SU-DHL-6 (cell line): ENCODE results near the gene IL12RB2.

Experiments
- H2AFZ ChIP-seq: fragments of 200-600 bp; sonication (generic); 2 replicates; pipeline ENCODE4 v1.6.1; 2014; ENCODE audit warnings: low read depth, mild to moderate bottlenecking, moderate library complexity, mixed read lengths, antibody characterized with exemption, low read length; ENCODE audit not compliant: severe bottlenecking
- H3F3A ChIP-seq: fragments of 200-600 bp; shearing (Covaris generic); 2 replicates; pipeline ENCODE4 v1.6.0; 2016; ENCODE audit warnings: antibody characterized with exemption, mild to moderate bottlenecking; ENCODE audit not compliant: insufficient read depth
- H3K27ac ChIP-seq: fragments of 200-600 bp; sonication (generic); 2 replicates; pipeline ENCODE4 v1.5.1; 2016; ENCODE audit warnings: low read depth, mild to moderate bottlenecking, low read length, moderate library complexity, mixed read lengths
- H3K27me3 ChIP-seq: fragments of 200-600 bp; sonication (generic), shearing (Covaris generic); 2 replicates; pipeline ENCODE4 v1.6.0; 2014; ENCODE audit warnings: mild to moderate bottlenecking, low read length
- H3K36me3 ChIP-seq: fragments of 200-600 bp; sonication (generic); 2 replicates; pipeline ENCODE4 v1.6.1; 2014; ENCODE audit warnings: mild to moderate bottlenecking, low read length, mixed read lengths
- H3K4me2 ChIP-seq: fragments of 300-600, 200-600 bp; shearing (Covaris generic), sonication (generic); 2 replicates; pipeline ENCODE4 v1.6.0; 2014; ENCODE audit warnings: low read length, low read depth, mild to moderate bottlenecking; ENCODE audit not compliant: poor library complexity, severe bottlenecking
- H3K4me3 ChIP-seq: fragments of 200-600 bp; sonication (generic); 2 replicates; pipeline ENCODE4 v1.5.1; 2014; ENCODE audit warnings: antibody characterized with exemption, low read length, mild to moderate bottlenecking, mixed read lengths; ENCODE audit not compliant: insufficient read depth, poor library complexity, severe bottlenecking
- H3K79me2 ChIP-seq: fragments of 200-600 bp; sonication (generic); 2 replicates; pipeline ENCODE4 v1.6.1; 2014; ENCODE audit warnings: mild to moderate bottlenecking, low read length, moderate library complexity; ENCODE audit not compliant: insufficient read depth
- H3K9ac ChIP-seq: fragments of 200-600 bp; sonication (generic); 2 replicates; pipeline ENCODE4 v1.7.0; 2014; ENCODE audit warnings: mild to moderate bottlenecking, low read length
- H3K9me2 ChIP-seq: fragments of 200-600 bp; sonication (generic); replicated peaks from 2 replicates; pipeline ENCODE4 v1.6.1; 2014; ENCODE audit warnings: low read length; ENCODE audit not compliant: insufficient read depth
- H3K9me3 ChIP-seq: fragments of 200-600 bp; sonication (generic); 2 replicates; pipeline ENCODE4 v1.6.1; 2014; ENCODE audit warnings: low read length, mixed read lengths; ENCODE audit not compliant: insufficient read depth
- H4K20me1 ChIP-seq: fragments of 200-600 bp; sonication (generic); 2 replicates; pipeline ENCODE4 v1.6.1; 2014; ENCODE audit warnings: low read depth, mild to moderate bottlenecking, antibody characterized with exemption, low read length, moderate library complexity, mixed read lengths
- CTCF ChIP-seq: fragments of 200-600 bp; sonication (generic); IDR thresholded peaks from one replicate; pipeline ENCODE4 v1.5.1; 2017; ENCODE audit warnings: antibody characterized with exemption, mild to moderate bottlenecking, low read length, moderate library complexity; ENCODE audit not compliant: insufficient read depth, poor library complexity, severe bottlenecking
- EZH2phosphoT487 ChIP-seq: fragments of 200-600 bp; sonication (generic), shearing (Covaris generic); conservative IDR thresholded peaks from 2 replicates; pipeline ENCODE4 v1.6.1; 2018; ENCODE audit warnings: mild to moderate bottlenecking, antibody characterized with exemption, low read length, moderate library complexity, mixed read lengths

IL12RB2 gene

DNA sequence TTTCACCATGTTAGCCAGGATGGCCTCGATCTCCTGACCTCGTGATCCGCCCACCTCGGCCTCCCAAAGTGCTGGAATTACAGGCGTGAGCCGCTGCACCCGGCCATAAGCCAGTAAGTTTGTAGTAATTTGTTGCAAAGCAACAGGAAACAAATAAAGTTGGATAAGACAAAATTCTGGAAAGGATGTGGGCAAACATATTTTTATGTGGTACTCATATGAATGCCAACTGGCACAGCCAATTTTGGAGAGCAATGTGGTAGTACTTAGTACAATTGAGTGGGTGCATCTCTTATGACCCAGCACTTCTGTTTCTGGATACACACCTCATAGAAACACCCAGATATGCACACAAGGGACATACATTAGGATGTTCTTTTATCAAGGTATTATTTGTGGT, 8.4 kb upstream of the IL12RB2 start:
- Histone ChIP-seq H3F3A (no peaks in the 10 kb centered on the region), H3K9me3 (no peaks in the 10 kb centered on the region), H3K79me2 (no peaks in the 10 kb centered on the region), H3K36me3 (no peaks in the 10 kb centered on the region), H2AFZ (no peak overlapping the region), H3K9me2 (no peaks in the 10 kb centered on the region), H3K27ac (no peak overlapping the region), H3K4me2 (no peak overlapping the region), H3K27me3 (no peaks in the 10 kb centered on the region), H3K9ac (no peak overlapping the region), H3K4me3 (no peak overlapping the region), H4K20me1 (no peaks in the 10 kb centered on the region)
- TF ChIP-seq EZH2phosphoT487: no peak
- TF ChIP-seq CTCF: no peak

DNA sequence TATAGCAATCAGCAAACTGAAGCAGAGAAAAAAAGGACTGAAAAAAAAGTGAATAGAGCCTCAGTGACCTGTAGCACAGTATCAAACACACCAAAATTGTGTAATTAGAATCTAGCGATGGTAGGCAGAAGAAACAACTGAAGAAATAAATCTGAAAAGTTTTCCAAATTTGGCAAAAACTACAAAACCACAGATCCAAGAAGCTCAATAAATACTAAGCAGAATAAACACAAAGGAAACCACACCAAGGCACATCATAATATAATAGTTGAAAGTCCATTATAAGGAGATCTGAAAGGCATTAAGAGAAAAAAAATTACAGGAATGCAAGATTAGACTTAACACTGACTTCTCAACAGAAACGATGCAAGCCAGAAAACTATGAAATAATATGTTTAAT, 7.1 kb upstream of the IL12RB2 start:
- no peak for TF ChIP-seq EZH2phosphoT487
- TF ChIP-seq CTCF: no peak
- Histone ChIP-seq H3K27me3 (no peaks in the 10 kb centered on the region), H3K36me3 (no peaks in the 10 kb centered on the region), H3K27ac (no peak overlapping the region), H3K9me2 (no peaks in the 10 kb centered on the region), H3K9ac (no peak overlapping the region), H3K4me3 (no peak overlapping the region), H4K20me1 (no peaks in the 10 kb centered on the region), H3K4me2 (no peak overlapping the region), H3K79me2 (no peaks in the 10 kb centered on the region), H3F3A (no peaks in the 10 kb centered on the region), H3K9me3 (no peaks in the 10 kb centered on the region), H2AFZ (no peak overlapping the region)

DNA sequence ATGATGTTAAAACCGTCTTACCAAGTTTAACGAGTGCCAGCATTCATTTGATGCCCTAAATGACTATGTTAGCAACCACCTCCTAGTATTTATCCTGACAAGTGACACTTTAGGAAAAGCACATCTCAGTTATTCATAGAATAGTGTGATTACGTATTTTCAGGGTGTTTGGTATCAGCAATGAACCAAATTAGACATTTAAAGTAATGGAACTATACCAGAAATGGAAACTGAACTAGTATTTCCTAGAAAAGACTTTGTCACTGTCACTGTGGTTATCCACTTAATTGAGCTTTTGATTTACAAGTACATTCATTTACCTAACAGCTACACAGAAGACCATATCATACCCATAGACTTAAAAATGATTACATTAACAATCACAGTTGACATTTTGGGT, 3.6 kb upstream of the IL12RB2 start:
- TF ChIP-seq EZH2phosphoT487: no peak
- no peak for TF ChIP-seq CTCF
- Histone ChIP-seq H3K9me3 (no peaks in the 10 kb centered on the region), H3F3A (no peaks in the 10 kb centered on the region), H3K27me3 (no peaks in the 10 kb centered on the region), H3K36me3 (no peaks in the 10 kb centered on the region), H3K9ac (no peak overlapping the region), H3K9me2 (no peaks in the 10 kb centered on the region), H3K79me2 (no peaks in the 10 kb centered on the region), H4K20me1 (no peaks in the 10 kb centered on the region), H3K4me2 (no peak overlapping the region), H3K4me3 (no peak overlapping the region), H2AFZ (no peak overlapping the region), H3K27ac (no peak overlapping the region)

DNA sequence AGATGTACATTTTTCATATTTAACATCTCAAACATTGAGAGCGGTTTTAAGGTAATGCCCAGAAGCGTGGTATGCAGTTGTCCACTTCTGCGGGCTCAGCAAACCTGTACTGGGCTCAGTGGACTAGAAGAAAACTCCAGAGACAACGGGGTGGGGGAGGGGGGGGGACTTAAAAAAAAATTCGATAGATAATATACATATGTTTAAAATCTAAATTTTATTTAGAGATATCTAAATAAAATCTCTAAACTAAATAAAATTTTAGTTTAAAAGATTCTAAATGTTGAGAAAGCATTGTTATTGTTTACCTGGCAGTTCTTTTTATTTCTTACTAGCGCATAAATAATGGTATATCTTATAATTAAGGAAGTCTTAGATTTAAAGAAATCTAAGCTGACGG, 1.1 kb upstream of the IL12RB2 start:
- no peak for TF ChIP-seq EZH2phosphoT487
- TF ChIP-seq CTCF: no peak
- H3K36me3 ChIP-seq: no peaks in the 10 kb centered on the region
- H3K9me2 ChIP-seq: no peaks in the 10 kb centered on the region
- H3K79me2 ChIP-seq: no peaks in the 10 kb centered on the region
- no peaks in the 10 kb centered on the region for H3K9me3 ChIP-seq
- H4K20me1 ChIP-seq: no peaks in the 10 kb centered on the region
- H3K9ac ChIP-seq: no peak overlapping the region
- no peaks in the 10 kb centered on the region for H3F3A ChIP-seq
- no peak overlapping the region for H3K27ac ChIP-seq
- no peak overlapping the region for H2AFZ ChIP-seq
- no peak overlapping the region for H3K4me2 ChIP-seq
- H3K27me3 ChIP-seq: no peaks in the 10 kb centered on the region
- no peak overlapping the region for H3K4me3 ChIP-seq
